OCI-LY3 (cell line): ENCODE measurements around the gene GDNF.

Experiments used
- CTCF ChIP-seq: fragments of 200-600, 300-600 bp; sonication (generic); IDR thresholded peaks from 2 replicates; pipeline ENCODE4 v1.5.1; 2014; ENCODE audit warnings: antibody characterized with exemption, low read length, low read depth
- EZH2phosphoT487 ChIP-seq: fragments of 200-600 bp; shearing (Covaris generic); IDR thresholded peaks from 2 replicates; pipeline ENCODE4 v1.6.1; 2018; ENCODE audit warnings: antibody characterized with exemption, mixed run types, low read depth

DNA sequence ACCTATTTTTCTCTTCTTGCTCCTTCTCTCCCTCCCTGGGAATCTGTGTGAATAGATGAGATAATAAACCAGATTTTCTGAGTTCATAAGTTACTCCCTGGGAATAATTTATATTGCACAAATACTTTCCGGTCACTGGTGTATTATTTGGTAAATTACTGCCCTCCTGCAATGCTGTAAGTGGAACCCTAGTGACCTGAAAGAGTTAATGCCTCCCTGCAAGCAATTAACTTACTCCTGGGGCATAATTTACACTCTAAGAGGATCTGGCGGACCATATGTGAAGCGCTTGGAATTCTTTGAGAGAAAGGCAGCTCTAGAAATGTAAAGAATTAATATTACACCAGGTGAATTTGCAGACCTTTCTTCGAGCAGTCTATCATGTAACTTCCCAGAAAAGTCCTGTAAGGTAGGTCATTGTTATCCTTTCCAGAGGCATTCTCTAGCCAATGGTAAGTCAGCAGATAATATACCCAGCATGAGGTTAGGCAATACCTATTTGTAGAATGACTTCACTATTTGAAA lies 7.0 kb upstream of the GDNF start:
- no peak for TF ChIP-seq CTCF
- no peak for TF ChIP-seq EZH2phosphoT487
